ENCODE results near the gene SPINT2.
"Not testable (repeated sequence)": the region's sequence is repeated elsewhere in the genome, so short reads cannot be mapped to it uniquely, and the experiment has no call there.

SPINT2 gene

GRCh38 chr19:38264486-38265212 is at the start of gene SPINT2:
Gene SPINT2 (plus strand): TSS chr19:38264573. CDS start chr19:38264893, 320 bp downstream.
- no peaks in the 10 kb centered on the region for H3K9me3 ChIP-seq
- in situ Hi-C loops (cut with MboI; ENCODE audit: low sequenced_read_pairs), result no loop called here
- H3K27me3 ChIP-seq (ENCODE audit: low read depth), result no peaks in the 10 kb centered on the region
- peak; percentile 15 to 72 for DNase-seq (ENCODE audit: low spot score in 2 of 2)
- peaks cover 24% of the 10 kb centered on the region for H3K4me1 ChIP-seq
- H3K4me3 ChIP-seq, result peak within 1 kb of the TSS; percentile 49
- no peaks in the 10 kb centered on the region for H3K36me3 ChIP-seq (replicated peaks)

- Histone ChIP-seq H3K36me3 (replicated peaks) (peaks cover 40% of the 10 kb centered on the region), H3K9me3 (no peaks in the 10 kb centered on the region), H3K4me3 (no peak overlapping the region), H3K27me3 (ENCODE audit: low read depth) (no peaks in the 10 kb centered on the region), H3K4me1 (no peaks in the 10 kb centered on the region)
- no peak for DNase-seq (ENCODE audit: low spot score in 2 of 2)
- in situ Hi-C loops (cut with MboI; ENCODE audit: low sequenced_read_pairs), result no loop called here
Observed at GRCh38 chr19:38216785-38217641, 47.4 kb upstream of the SPINT2 start.

GRCh38 chr19:38218204-38218603 is 46.2 kb upstream of the SPINT2 start:
- Histone ChIP-seq H3K27me3 (ENCODE audit: low read depth) (no peaks in the 10 kb centered on the region), H3K36me3 (replicated peaks) (peaks cover 42% of the 10 kb centered on the region), H3K4me1 (no peaks in the 10 kb centered on the region; the same call in 1 of the 2 replicates), H3K9me3 (no peaks in the 10 kb centered on the region), H3K4me3 (no peak overlapping the region)
- DNase-seq (ENCODE audit: low spot score in 2 of 2), result no peak
- in situ Hi-C loops (cut with MboI; ENCODE audit: low sequenced_read_pairs), result no loop called here

- in situ Hi-C loops (cut with MboI; ENCODE audit: low sequenced_read_pairs), result no loop called here
- peaks cover 37% of the 10 kb centered on the region for H3K36me3 ChIP-seq (replicated peaks)
- H3K4me3 ChIP-seq, result no peak overlapping the region
- H3K27me3 ChIP-seq (ENCODE audit: low read depth), result no peaks in the 10 kb centered on the region
- DNase-seq (ENCODE audit: low spot score in 2 of 2), result no peak
- no peaks in the 10 kb centered on the region for H3K9me3 ChIP-seq
- H3K4me1 ChIP-seq, result peaks cover 3% of the 10 kb centered on the region
Observed at GRCh38 chr19:38219221-38219620, 45.2 kb upstream of the SPINT2 start.

- Histone ChIP-seq H3K36me3 (replicated peaks) (peaks cover 22% of the 10 kb centered on the region), H3K9me3 (no peaks in the 10 kb centered on the region), H3K4me1 (peaks cover 10% of the 10 kb centered on the region), H3K4me3 (no peak overlapping the region), H3K27me3 (ENCODE audit: low read depth) (no peaks in the 10 kb centered on the region)
- in situ Hi-C loops (cut with MboI; ENCODE audit: low sequenced_read_pairs), result no loop called here
- no peak for DNase-seq (ENCODE audit: low spot score in 2 of 2)
Observed at GRCh38 chr19:38221421-38221820, 43.0 kb upstream of the SPINT2 start.

- no peak for DNase-seq (ENCODE audit: low spot score in 2 of 2)
- H3K27me3 ChIP-seq (ENCODE audit: low read depth), result no peaks in the 10 kb centered on the region
- no peak overlapping the region for H3K4me3 ChIP-seq
- no peaks in the 10 kb centered on the region for H3K9me3 ChIP-seq
- in situ Hi-C loops (cut with MboI; ENCODE audit: low sequenced_read_pairs), result no loop called here
- peaks cover 20% of the 10 kb centered on the region for H3K36me3 ChIP-seq (replicated peaks)
- H3K4me1 ChIP-seq, result peaks cover 15% of the 10 kb centered on the region
Observed at GRCh38 chr19:38221919-38222830, 42.2 kb upstream of the SPINT2 start.

GRCh38 chr19:38223119-38223523 is 41.3 kb upstream of the SPINT2 start:
- Histone ChIP-seq H3K4me1 (peaks cover 23% of the 10 kb centered on the region), H3K27me3 (ENCODE audit: low read depth) (no peaks in the 10 kb centered on the region), H3K36me3 (replicated peaks) (peaks cover 14% of the 10 kb centered on the region), H3K4me3 (peak overlapping the region; percentile 51), H3K9me3 (no peaks in the 10 kb centered on the region)
- DNase-seq (ENCODE audit: low spot score in 2 of 2), result no peak
- in situ Hi-C loops (cut with MboI; ENCODE audit: low sequenced_read_pairs), result no loop called here

- Histone ChIP-seq H3K36me3 (replicated peaks) (peaks cover 9% of the 10 kb centered on the region), H3K4me3 (peak overlapping the region; percentile 51)
Observed at GRCh38 chr19:38223617-38224013, 40.8 kb upstream of the SPINT2 start.

GRCh38 chr19:38224014-38224862 is 40.1 kb upstream of the SPINT2 start, which contains the start of gene DPF1:
Gene DPF1 (minus strand): TSS chr19:38224222. CDS start chr19:38224142, 80 bp downstream.
- peak; percentile 79 to 92 for DNase-seq (ENCODE audit: low spot score in 2 of 2)
- Histone ChIP-seq H3K9me3 (no peaks in the 10 kb centered on the region), H3K4me3 (peak within 1 kb of the TSS; percentile 51), H3K27me3 (ENCODE audit: low read depth) (no peaks in the 10 kb centered on the region), H3K36me3 (replicated peaks) (peaks cover 9% of the 10 kb centered on the region), H3K4me1 (peaks cover 23% of the 10 kb centered on the region)
- in situ Hi-C loops (cut with MboI; ENCODE audit: low sequenced_read_pairs), result no loop called here

More at GRCh38 chr19:38223617-38224013, 40.8 kb upstream of the SPINT2 start:
- DNase-seq (ENCODE audit: low spot score in 2 of 2), result no peak
- no peaks in the 10 kb centered on the region for H3K27me3 ChIP-seq (ENCODE audit: low read depth)
- H3K4me1 ChIP-seq, result peaks cover 23% of the 10 kb centered on the region
- no peaks in the 10 kb centered on the region for H3K9me3 ChIP-seq
- in situ Hi-C loops (cut with MboI; ENCODE audit: low sequenced_read_pairs), result no loop called here

- H3K9me3 ChIP-seq; H3K4me3 ChIP-seq; DNase-seq (ENCODE audit: low spot score in 2 of 2); H3K27me3 ChIP-seq (ENCODE audit: low read depth); H3K36me3 ChIP-seq (replicated peaks): not testable (repeated sequence)
- H3K4me1 ChIP-seq, result peaks cover 23% of the 10 kb centered on the region
- in situ Hi-C loops (cut with MboI; ENCODE audit: low sequenced_read_pairs), result loop anchor here (25.0 kb wide), 1 partner anchor 412 kb away; the partner anchor contains the start of gene ACTN4
Observed at GRCh38 chr19:38224863-38225218, 39.5 kb upstream of the SPINT2 start.

- DNase-seq (ENCODE audit: low spot score in 2 of 2), result peak in 1 of 2 experiments; percentile 42
- in situ Hi-C loops (cut with MboI; ENCODE audit: low sequenced_read_pairs), result loop anchor here (25.0 kb wide), 1 partner anchor 410 kb away; the partner anchor contains the start of gene ACTN4
- Histone ChIP-seq H3K9me3 (no peaks in the 10 kb centered on the region), H3K27me3 (ENCODE audit: low read depth) (peaks cover 8% of the 10 kb centered on the region), H3K4me3 (peak overlapping the region; percentile 20), H3K4me1 (peaks cover 23% of the 10 kb centered on the region), H3K36me3 (replicated peaks) (no peaks in the 10 kb centered on the region)
Observed at GRCh38 chr19:38227287-38228004, 36.9 kb upstream of the SPINT2 start.

- DNase-seq (ENCODE audit: low spot score in 2 of 2), result peak; percentile 62 to 78
- in situ Hi-C loops (cut with MboI; ENCODE audit: low sequenced_read_pairs), result loop anchor here (25.0 kb wide), 1 partner anchor 409 kb away; the partner anchor contains the start of gene ACTN4
Observed at GRCh38 chr19:38228005-38228377, 36.4 kb upstream of the SPINT2 start.

More at GRCh38 chr19:38228005-38228377, 36.4 kb upstream of the SPINT2 start:
- Histone ChIP-seq H3K9me3 (no peaks in the 10 kb centered on the region), H3K4me3 (peak overlapping the region; percentile 20), H3K4me1 (peaks cover 23% of the 10 kb centered on the region), H3K36me3 (replicated peaks) (no peaks in the 10 kb centered on the region), H3K27me3 (ENCODE audit: low read depth) (peaks cover 8% of the 10 kb centered on the region)

Measured in HAP-1 (cell line).